Measurements from ENCODE around the gene ASB18.

DNA sequence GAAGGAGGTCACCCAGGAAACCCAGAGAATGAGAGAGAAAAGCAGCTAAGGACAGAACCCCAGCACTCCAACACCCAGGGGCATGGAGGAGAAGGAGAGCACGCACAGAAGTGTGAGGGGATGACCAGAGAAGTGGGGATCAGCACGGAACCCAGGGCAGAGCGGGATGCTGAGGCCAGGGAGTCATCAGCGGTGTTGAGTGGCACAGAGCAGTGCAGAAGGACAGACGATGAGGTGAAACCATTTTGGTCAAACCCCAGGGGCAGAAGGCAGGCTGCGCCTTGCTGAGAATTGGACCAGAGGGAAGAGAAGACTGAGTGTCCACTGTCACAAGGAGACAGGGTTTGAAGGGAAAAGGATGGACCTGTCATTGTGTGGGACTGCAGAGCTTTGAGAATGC, 23.4 kb upstream of the ASB18 start:
- TF ChIP-seq, protein P1, sequence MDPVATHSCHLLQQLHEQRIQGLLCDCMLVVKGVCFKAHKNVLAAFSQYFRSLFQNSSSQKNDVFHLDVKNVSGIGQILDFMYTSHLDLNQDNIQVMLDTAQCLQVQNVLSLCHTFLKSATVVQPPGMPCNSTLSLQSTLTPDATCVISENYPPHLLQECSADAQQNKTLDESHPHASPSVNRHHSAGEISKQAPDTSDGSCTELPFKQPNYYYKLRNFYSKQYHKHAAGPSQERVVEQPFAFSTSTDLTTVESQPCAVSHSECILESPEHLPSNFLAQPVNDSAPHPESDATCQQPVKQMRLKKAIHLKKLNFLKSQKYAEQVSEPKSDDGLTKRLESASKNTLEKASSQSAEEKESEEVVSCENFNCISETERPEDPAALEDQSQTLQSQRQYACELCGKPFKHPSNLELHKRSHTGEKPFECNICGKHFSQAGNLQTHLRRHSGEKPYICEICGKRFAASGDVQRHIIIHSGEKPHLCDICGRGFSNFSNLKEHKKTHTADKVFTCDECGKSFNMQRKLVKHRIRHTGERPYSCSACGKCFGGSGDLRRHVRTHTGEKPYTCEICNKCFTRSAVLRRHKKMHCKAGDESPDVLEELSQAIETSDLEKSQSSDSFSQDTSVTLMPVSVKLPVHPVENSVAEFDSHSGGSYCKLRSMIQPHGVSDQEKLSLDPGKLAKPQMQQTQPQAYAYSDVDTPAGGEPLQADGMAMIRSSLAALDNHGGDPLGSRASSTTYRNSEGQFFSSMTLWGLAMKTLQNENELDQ (tag by site-specific recombination; IDR thresholded peaks at IDR 0.05; ENCODE audit: low read depth), result no peak
- TF ChIP-seq, protein P2, sequence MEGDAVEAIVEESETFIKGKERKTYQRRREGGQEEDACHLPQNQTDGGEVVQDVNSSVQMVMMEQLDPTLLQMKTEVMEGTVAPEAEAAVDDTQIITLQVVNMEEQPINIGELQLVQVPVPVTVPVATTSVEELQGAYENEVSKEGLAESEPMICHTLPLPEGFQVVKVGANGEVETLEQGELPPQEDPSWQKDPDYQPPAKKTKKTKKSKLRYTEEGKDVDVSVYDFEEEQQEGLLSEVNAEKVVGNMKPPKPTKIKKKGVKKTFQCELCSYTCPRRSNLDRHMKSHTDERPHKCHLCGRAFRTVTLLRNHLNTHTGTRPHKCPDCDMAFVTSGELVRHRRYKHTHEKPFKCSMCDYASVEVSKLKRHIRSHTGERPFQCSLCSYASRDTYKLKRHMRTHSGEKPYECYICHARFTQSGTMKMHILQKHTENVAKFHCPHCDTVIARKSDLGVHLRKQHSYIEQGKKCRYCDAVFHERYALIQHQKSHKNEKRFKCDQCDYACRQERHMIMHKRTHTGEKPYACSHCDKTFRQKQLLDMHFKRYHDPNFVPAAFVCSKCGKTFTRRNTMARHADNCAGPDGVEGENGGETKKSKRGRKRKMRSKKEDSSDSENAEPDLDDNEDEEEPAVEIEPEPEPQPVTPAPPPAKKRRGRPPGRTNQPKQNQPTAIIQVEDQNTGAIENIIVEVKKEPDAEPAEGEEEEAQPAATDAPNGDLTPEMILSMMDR (tag by site-specific recombination; IDR thresholded peaks at IDR 0.05), result no peak
